Stimulated activated CD8-positive, alpha-beta memory T cell treated with anti-CD3 and anti-CD28 coated beads, Interleukin-4, amount 100 ng/mL, for 4 hours (primary cell): ENCODE data around the gene KXD1.
"Not testable (repeated sequence)": the region's sequence is repeated elsewhere in the genome, so short reads cannot be mapped to it uniquely, and the experiment has no call there.

Experiments
- DNase-seq, 2 donors: peaks; one replicate each; pipeline ENCODE4 v3.0.0-alpha.2; 2020; ENCODE audit warnings: low read depth in 2 of 2, low spot score in 1 of 2

Gene KXD1

GRCh38 chr19:18533058-18533457 is 24.6 kb upstream of the KXD1 start:
- no peak for DNase-seq

GRCh38 chr19:18536475-18536874 is 21.2 kb upstream of the KXD1 start:
- no peak for DNase-seq

- no peak for DNase-seq
These were observed 20.2 kb upstream of the KXD1 start for GRCh38 chr19:18537431-18537830.

GRCh38 chr19:18538115-18538514 is 19.6 kb upstream of the KXD1 start:
- DNase-seq: no peak

GRCh38 chr19:18539372-18539771 is 18.3 kb upstream of the KXD1 start:
- DNase-seq: no peak

GRCh38 chr19:18540200-18540599 is 17.5 kb upstream of the KXD1 start:
- DNase-seq: not testable (repeated sequence)

GRCh38 chr19:18541258-18541991 is 16.2 kb upstream of the KXD1 start:
- no peak for DNase-seq

- no peak for DNase-seq
These were observed 15.4 kb upstream of the KXD1 start for GRCh38 chr19:18541992-18542940.

GRCh38 chr19:18542941-18543813 is 14.5 kb upstream of the KXD1 start, which contains the start of gene FKBP8:
FKBP8 (minus strand) TSS chr19:18543573; CDS start chr19:18541970, 1,603 bp downstream.
- peak; percentile 83 to 88 for DNase-seq

GRCh38 chr19:18543814-18544475 is 13.7 kb upstream of the KXD1 start:
- peak in 1 of 2 donors; percentile 35 for DNase-seq

GRCh38 chr19:18551631-18552030 is 6.0 kb upstream of the KXD1 start:
- no peak for DNase-seq

- DNase-seq: no peak
These were observed 509 bp downstream of the KXD1 start for GRCh38 chr19:18558202-18558555.

- no peak for DNase-seq
These were observed 934 bp downstream of the KXD1 start for GRCh38 chr19:18558604-18559003.

GRCh38 chr19:18559685-18560084 is 2.0 kb downstream of the KXD1 start:
- no peak for DNase-seq

- no peak for DNase-seq
These were observed 4.4 kb downstream of the KXD1 start for GRCh38 chr19:18562086-18562485.

GRCh38 chr19:18566953-18567352 is 9.3 kb downstream of the KXD1 start:
- no peak for DNase-seq

- DNase-seq: no peak
These were observed 10.7 kb downstream of the KXD1 start for GRCh38 chr19:18568367-18568766.

GRCh38 chr19:18571564-18572344 is 14.1 kb downstream of the KXD1 start, which contains the start of gene UBA52:
UBA52 (plus strand) TSS chr19:18571857; CDS start chr19:18573301, 1,444 bp downstream.
- peak; percentile 98 for DNase-seq

- DNase-seq: no peak
These were observed 17.1 kb downstream of the KXD1 start for GRCh38 chr19:18574691-18575291.
